C4-2B (cell line): ENCODE results near the gene ACAA2.

Experiments
- H3K27ac ChIP-seq: fragments of 450-650 bp; 2 replicates; pipeline ENCODE4 v1.5.1; 2017
- ZFX ChIP-seq: fragments of 450-650 bp; IDR thresholded peaks from 2 replicates; pipeline ENCODE4 v1.6.1; 2017
- TF ChIP-seq, protein P1 (sequence below): fragments of 450-650 bp; conservative IDR thresholded peaks from 2 replicates; pipeline ENCODE4 v1.5.1; 2017; ENCODE audit warnings: mild to moderate bottlenecking

Gene ACAA2

DNA sequence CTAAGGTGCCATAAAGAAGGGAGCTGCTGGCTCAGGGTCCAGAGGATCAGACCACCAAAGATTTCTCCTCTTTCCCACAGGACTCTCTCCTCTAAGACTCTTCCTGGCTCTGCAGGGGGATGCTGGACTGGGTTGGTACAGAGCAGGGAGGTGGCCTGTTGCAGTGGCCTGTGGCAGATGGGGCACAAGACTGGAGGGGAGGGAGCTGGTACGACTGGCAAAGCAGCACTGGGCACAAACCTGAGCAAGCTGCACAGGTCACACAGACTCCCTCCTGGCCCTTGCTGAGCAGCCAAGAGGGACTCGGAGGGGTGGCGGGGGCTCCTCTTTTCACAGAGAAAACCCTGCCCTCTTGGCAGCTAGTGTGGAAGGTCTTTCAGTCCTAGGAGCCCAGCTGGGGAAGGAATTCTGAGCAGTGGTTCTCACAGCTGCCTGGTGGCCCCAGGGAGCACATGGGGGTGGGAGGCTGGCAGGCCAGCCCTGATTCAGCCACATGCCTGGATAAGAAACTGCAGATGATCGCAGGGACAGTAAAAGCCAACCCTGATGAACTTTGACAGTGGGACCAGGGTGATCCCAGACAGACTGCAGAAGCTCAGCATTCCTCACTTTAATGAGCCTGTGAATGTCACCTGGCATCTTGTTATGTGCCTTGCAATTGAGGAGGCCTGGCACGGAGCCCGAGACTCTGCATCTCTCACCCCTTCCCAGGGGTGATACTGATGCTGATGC lies 32.5 kb upstream of the ACAA2 start:
- no peak overlapping the region for H3K27ac ChIP-seq
- TF ChIP-seq, protein P1, sequence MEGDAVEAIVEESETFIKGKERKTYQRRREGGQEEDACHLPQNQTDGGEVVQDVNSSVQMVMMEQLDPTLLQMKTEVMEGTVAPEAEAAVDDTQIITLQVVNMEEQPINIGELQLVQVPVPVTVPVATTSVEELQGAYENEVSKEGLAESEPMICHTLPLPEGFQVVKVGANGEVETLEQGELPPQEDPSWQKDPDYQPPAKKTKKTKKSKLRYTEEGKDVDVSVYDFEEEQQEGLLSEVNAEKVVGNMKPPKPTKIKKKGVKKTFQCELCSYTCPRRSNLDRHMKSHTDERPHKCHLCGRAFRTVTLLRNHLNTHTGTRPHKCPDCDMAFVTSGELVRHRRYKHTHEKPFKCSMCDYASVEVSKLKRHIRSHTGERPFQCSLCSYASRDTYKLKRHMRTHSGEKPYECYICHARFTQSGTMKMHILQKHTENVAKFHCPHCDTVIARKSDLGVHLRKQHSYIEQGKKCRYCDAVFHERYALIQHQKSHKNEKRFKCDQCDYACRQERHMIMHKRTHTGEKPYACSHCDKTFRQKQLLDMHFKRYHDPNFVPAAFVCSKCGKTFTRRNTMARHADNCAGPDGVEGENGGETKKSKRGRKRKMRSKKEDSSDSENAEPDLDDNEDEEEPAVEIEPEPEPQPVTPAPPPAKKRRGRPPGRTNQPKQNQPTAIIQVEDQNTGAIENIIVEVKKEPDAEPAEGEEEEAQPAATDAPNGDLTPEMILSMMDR, result no peak

DNA sequence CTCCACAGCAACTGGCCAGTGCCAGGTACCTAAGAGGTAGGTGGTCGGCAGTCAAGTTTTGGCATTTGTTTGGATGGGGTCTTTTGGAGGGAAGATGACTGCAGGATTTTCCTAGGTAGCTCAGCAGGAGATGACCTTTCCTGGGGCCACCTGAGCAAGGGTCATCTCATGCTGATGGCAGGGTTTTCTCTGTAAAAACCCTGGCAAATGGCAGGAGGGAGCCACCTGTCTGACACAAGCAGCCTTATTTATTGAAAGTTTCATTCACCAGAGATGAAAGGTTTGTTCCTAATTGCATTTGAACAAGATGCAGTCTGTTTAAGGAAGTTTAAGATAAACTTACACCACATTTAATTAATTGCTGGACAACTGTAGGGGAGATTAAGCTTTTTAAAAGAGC lies 31.6 kb upstream of the ACAA2 start:
- no peak for TF ChIP-seq ZFX
- TF ChIP-seq, protein P1, result no peak
- H3K27ac ChIP-seq, result no peak overlapping the region

DNA sequence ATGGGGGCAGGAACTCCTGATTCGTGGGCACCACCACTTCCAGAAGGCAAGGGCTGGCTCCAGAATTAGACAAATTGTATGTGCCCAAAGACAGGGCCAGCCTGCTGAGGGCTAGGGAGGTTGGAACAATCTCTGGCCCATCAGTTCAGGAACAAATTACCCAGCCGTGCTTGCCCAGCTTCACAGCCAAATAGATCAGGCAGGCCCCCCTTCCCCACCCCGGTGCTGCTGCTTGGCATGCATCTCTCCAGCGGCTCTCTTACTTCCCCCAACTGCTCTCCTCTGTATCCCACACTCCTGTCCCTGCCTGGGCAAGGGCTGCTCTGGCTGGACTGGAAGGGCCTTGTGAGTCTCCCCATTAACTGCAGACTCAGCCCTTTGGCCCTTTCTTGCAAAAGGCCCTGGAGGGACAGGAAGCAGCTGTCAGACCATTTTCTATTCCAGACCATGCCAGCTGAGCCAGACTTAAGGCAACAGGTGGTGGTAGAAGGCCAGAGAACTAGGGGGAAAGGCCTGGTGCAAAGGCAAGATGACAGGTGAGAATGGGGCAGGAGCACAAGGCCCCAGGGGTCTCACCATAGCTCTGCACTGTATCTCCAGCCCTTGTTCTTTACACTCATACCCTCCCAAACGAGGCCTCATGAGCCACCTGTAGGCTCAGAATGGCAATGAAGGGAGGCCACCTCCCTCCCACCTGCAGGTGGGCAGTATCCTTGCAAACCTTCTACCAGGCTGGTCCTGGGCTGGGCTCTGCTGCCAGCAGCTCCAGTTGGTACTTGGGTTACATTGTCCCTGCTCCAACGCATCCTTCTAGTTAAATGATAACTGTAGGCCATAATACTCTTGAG lies 30.7 kb upstream of the ACAA2 start:
- TF ChIP-seq ZFX, result no peak
- TF ChIP-seq, protein P1, result no peak

DNA sequence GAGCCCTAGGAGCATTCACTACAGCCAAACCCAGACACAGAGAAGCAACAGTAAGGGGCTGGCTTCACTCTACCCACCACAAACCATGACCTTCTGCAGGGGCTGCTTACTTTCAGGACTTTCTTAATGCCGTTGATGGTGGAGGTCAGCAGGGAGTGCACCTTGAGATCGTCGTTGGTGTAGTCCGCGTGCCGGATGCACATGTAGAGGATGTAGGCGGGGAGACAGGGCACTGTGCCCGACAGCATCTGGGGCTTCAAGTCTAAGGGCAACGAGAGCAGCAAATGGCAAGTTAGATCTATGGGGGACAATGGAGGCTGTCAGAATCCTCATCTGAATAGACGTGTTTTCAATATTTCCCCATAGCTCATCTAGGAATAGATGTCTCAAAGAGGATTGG lies 29.8 kb upstream of the ACAA2 start:
- TF ChIP-seq ZFX, result no peak
- TF ChIP-seq, protein P1, result no peak
- no peak overlapping the region for H3K27ac ChIP-seq

More for the DNA sequence above, 30.7 kb upstream of the ACAA2 start:
- no peak overlapping the region for H3K27ac ChIP-seq

DNA sequence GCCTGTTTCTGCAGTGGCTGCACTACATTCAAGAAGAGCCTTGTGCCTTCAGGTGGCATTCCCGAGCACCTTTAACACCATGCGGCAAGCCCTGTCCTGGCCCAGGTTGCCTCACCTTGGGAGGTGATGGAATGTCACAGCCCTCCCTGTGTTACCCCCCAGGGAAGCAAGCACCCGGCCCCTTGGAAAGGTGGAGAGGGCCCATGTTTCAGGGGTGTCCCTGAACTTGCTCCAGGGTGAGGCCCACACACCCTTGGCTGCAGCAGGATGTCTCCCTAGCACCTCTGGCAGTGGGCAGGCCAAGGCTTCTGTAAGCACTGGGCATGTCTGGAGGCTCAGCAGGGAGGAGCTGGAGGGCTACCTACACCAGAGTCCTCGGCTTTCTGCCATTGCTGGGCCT lies 29.3 kb upstream of the ACAA2 start:
- TF ChIP-seq, protein P1, result no peak
- TF ChIP-seq ZFX, result no peak
- H3K27ac ChIP-seq, result no peak overlapping the region

DNA sequence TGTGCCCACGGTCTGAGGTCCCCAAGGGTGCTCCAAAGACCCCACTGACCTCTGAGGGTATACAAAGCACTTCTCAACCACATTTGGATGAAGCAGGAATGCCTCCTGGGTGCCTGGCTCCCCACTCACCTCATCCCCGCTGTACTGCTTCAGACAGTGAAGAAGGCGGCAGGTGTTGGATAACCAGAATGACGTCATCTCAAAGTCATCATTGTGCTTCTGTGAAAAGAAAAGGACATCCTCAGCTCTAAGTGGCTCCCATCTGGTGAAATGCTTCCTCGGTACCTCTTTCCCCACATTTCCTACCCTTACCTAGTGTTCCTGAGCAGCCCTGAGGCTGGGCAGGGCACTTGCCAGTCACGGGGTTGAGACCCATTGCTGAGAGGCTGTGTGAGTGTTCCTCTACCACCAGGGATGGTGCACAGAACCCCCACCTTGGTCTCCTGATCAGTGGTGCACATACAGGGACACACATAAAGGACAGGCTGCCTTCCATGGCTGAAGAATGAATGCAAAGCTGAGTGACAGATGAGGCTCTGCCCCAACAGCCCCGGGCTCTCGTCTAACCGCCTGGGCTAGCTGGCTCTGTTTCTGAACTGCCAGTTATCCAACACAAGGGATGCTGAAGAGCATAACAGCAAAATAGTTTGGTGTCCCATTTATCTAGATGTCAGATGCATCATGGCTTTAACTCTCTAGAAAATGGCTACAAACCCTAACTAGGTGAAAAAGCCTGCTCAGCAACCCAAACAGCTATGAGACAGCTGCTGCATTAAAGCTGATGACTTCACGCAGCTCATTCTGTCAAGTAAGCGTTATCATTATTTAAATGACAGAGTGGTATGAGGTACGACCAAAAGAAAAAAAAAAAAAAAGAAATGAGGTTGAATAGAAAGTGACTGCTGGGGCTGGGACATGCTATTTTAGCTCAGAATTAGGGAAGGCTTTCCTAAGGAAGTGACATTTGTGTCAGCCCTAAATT lies 28.2 kb upstream of the ACAA2 start:
- TF ChIP-seq ZFX, result no peak
- TF ChIP-seq, protein P1, result no peak
- H3K27ac ChIP-seq, result no peak overlapping the region
